ENCODE results near the gene PLEKHG5. TPM values are rescaled to one million over a fixed set of nuclear protein-coding genes. Genes with fewer than 3 reads are reported as not detected.

Gene PLEKHG5
- total and polyA plus RNA-seq, 10 of the 15 experiments (the other 5 are each of a cell fraction or from before 2014, with no cell fraction given): 0.04 to 1.1 (median 0.18) TPM; not detected in 1

DNA sequence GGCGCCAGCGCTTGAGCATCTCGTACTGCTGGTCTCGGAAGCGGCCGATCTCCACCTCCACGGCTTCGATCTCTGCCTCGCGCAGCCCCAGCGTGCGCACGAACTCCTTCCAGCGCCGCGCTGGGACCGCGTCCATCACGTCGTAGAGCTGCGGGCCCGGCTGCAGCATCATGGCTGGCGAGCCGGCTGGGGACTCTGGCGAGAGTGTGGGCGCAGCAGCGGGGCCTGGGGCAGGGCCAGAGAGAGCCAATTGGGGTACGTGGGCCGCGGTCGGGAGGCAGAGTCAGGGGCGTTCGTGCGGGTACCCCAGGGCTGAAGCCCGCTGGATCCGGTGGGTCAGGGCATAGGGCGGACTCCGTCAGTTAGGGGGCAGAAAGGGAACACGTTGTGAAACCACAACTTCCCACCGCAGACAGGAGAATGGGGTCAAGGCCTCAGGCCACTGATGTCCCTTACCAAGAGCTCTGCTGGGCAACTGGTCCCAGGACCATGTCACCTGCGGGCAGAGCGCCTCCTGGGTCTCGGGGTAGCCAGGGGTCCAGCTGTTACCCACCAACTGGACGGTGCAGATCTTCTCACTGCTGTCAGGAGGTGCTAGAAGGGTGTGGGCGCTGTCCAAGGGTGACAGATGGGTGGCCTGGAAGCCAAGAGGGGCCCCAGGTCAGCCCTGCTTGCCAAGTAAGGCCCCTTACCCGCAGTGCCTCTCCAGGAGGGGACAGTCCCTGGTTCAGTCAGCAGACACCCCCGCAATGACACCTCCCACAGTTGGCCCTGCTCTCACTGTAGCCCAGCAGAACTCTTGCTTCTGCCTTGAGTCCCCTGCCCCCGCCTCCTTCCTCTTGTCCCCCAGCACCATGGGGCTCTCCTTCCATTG is 29.7 kb downstream of the PLEKHG5 start:
- in situ Hi-C loops (cut with MboI): no loop called here
- no peak for TF ChIP-seq STAT3 (IDR thresholded peaks at IDR 0.05; ENCODE audit: low read depth, low read length)
- TF ChIP-seq, protein P1, sequence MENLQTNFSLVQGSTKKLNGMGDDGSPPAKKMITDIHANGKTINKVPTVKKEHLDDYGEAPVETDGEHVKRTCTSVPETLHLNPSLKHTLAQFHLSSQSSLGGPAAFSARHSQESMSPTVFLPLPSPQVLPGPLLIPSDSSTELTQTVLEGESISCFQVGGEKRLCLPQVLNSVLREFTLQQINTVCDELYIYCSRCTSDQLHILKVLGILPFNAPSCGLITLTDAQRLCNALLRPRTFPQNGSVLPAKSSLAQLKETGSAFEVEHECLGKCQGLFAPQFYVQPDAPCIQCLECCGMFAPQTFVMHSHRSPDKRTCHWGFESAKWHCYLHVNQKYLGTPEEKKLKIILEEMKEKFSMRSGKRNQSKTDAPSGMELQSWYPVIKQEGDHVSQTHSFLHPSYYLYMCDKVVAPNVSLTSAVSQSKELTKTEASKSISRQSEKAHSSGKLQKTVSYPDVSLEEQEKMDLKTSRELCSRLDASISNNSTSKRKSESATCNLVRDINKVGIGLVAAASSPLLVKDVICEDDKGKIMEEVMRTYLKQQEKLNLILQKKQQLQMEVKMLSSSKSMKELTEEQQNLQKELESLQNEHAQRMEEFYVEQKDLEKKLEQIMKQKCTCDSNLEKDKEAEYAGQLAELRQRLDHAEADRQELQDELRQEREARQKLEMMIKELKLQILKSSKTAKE (IDR thresholded peaks at IDR 0.05; ENCODE audit: low read depth, poor library complexity, severe bottlenecking): no peak
- no peak for TF ChIP-seq GABPA (IDR thresholded peaks at IDR 0.05; ENCODE audit: low read depth)
- TF ChIP-seq RB1 (IDR thresholded peaks at IDR 0.05; ENCODE audit: borderline replicate concordance): no peak
- no peak for TF ChIP-seq SMARCA5 (IDR thresholded peaks at IDR 0.05)
- no peak for TF ChIP-seq RELA (IDR thresholded peaks at IDR 0.05; ENCODE audit: borderline replicate concordance, partially characterized antibody)
- TF ChIP-seq IKZF1 (conservative IDR thresholded peaks at IDR 0.05): no peak
- TF ChIP-seq PAX8 (IDR thresholded peaks at IDR 0.05): no peak
- no peak for TF ChIP-seq SUPT20H (IDR thresholded peaks at IDR 0.05; ENCODE audit: borderline replicate concordance, control insufficient read depth, low read depth, low read length)
- TF ChIP-seq NR2C2 (IDR thresholded peaks at IDR 0.05; ENCODE audit: borderline replicate concordance, control insufficient read depth, insufficient read length, low read depth): no peak
- no peak for TF ChIP-seq JUND (IDR thresholded peaks at IDR 0.05; ENCODE audit: low read depth, low read length)
- no peak for TF ChIP-seq SMC3 (IDR thresholded peaks at IDR 0.05; ENCODE audit: borderline replicate concordance, low read length)
- TF ChIP-seq, protein P2, sequence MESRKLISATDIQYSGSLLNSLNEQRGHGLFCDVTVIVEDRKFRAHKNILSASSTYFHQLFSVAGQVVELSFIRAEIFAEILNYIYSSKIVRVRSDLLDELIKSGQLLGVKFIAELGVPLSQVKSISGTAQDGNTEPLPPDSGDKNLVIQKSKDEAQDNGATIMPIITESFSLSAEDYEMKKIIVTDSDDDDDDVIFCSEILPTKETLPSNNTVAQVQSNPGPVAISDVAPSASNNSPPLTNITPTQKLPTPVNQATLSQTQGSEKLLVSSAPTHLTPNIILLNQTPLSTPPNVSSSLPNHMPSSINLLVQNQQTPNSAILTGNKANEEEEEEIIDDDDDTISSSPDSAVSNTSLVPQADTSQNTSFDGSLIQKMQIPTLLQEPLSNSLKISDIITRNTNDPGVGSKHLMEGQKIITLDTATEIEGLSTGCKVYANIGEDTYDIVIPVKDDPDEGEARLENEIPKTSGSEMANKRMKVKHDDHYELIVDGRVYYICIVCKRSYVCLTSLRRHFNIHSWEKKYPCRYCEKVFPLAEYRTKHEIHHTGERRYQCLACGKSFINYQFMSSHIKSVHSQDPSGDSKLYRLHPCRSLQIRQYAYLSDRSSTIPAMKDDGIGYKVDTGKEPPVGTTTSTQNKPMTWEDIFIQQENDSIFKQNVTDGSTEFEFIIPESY (IDR thresholded peaks at IDR 0.05): no peak
- no peak for TF ChIP-seq KAT2A (conservative IDR thresholded peaks at IDR 0.05; ENCODE audit: control insufficient read depth, low read depth, low read length)
- Histone ChIP-seq H3K4me3 (no peak overlapping the region), H3K9ac (ENCODE audit: control insufficient read depth, insufficient read depth, low read length) (no peak overlapping the region), H3K36me3 (ENCODE audit: control insufficient read depth in 2 of 2, insufficient read depth in 2 of 2, low read length in 1 of 2) (no peaks in the 10 kb centered on the region), H3K4me2 (ENCODE audit: control insufficient read depth, insufficient read depth) (no peak overlapping the region), H3K27ac (ENCODE audit: control insufficient read depth, insufficient read depth) (no peak overlapping the region), H2AFZ (ENCODE audit: control insufficient read depth, low read depth, low read length) (no peak overlapping the region), H3K79me2 (ENCODE audit: control insufficient read depth, insufficient read depth, low read length) (no peaks in the 10 kb centered on the region), H3K4me1 (ENCODE audit: control insufficient read depth, insufficient read depth, low read length) (no peaks in the 10 kb centered on the region; the same call in 1 of the 2 replicates), H3K9me3 (replicated peaks; ENCODE audit: control insufficient read depth, insufficient read depth, low read length) (no peaks in the 10 kb centered on the region), H3K27me3 (replicated peaks in 1 of 2; ENCODE audit: control insufficient read depth in 2 of 2, insufficient read depth in 2 of 2, low read length in 1 of 2) (peaks cover 3 to 4% of the 10 kb centered on the region in 2 experiments; a peak in 3 of 4 replicates), H4K20me1 (ENCODE audit: control insufficient read depth, insufficient read depth) (no peaks in the 10 kb centered on the region)
- WGBS (ENCODE audit: insufficient coverage, insufficient replicate concordance, low lambda C conversion rate, missing lambda C conversion rate): 84% methylated on average over 41 of the region's 48 CpGs
- no TSS peak for BruUV-seq (replicated peaks)
- FAIRE-seq (no peak), DNase-seq (ENCODE audit: low read depth, low spot score) (no peak), ATAC-seq (no peak)
- POLR2A ChIA-PET: no interaction called here
- CTCF ChIA-PET: interaction anchor here (1.7 kb wide), 1 partner anchor 23 kb away, joined by 4 read pairs; no protein-coding TSS in a partner anchor
- SMC1A ChIA-PET (ENCODE audit: uncharacterized antibody, unreplicated experiment): no interaction called here
- RAD21 ChIA-PET (ENCODE audit: unreplicated experiment): interaction anchor here (2.0 kb wide), 1 partner anchor 23 kb away, joined by 4 read pairs; no protein-coding TSS in a partner anchor
- intact Hi-C loops (cut with micrococcal nuclease; ENCODE audit: unreplicated experiment): no loop called here

Measured in GM12878 (cell line).